GM06990 (cell line): ENCODE measurements around the gene SNRPA1.

Experiments used
- DNase-seq: peaks from one replicate; pipeline ENCODE4 v3.0.0-alpha.2; 2011; ENCODE audit not compliant: insufficient read length; ENCODE audit errors: extremely low read depth
- H3K27me3 ChIP-seq: replicated peaks from 2 replicates; pipeline ENCODE4 v1.6.0; 2011; ENCODE audit warnings: low read length; ENCODE audit not compliant: control insufficient read depth, insufficient read depth
- H3K36me3 ChIP-seq: 2 replicates; pipeline ENCODE4 v1.5.1; 2011; ENCODE audit warnings: low read length; ENCODE audit not compliant: control insufficient read depth, insufficient read depth
- H3K4me3 ChIP-seq: replicated peaks from 2 replicates; pipeline ENCODE4 v1.5.1; 2011; ENCODE audit warnings: low read depth, mild to moderate bottlenecking, control low read depth, low read length
- CTCF ChIP-seq: IDR thresholded peaks from 2 replicates; pipeline ENCODE4 v1.5.1; 2011; ENCODE audit warnings: low read length, control low read depth, mild to moderate bottlenecking, inconsistent platforms; ENCODE audit not compliant: insufficient read depth, poor library complexity, severe bottlenecking

SNRPA1 gene

GRCh38 chr15:101277943-101278564 lies 17.0 kb downstream of the SNRPA1 start:
- peaks cover 24% of the 10 kb centered on the region for H3K36me3 ChIP-seq
- no peak for DNase-seq
- H3K27me3 ChIP-seq, result no peaks in the 10 kb centered on the region
- TF ChIP-seq CTCF, result no peak
- peak overlapping the region; percentile 49 for H3K4me3 ChIP-seq

GRCh38 chr15:101277038-101277822 lies 17.8 kb downstream of the SNRPA1 start, which contains the start of gene SELENOS:
Gene SELENOS, minus strand, starts transcription at chr15:101277485. Its CDS starts 68 bp downstream, at chr15:101277417.
- DNase-seq, result peak; percentile 90
- H3K27me3 ChIP-seq, result no peaks in the 10 kb centered on the region
- peak within 1 kb of the TSS; percentile 99 for H3K4me3 ChIP-seq
- no peak for TF ChIP-seq CTCF
- peaks cover 26% of the 10 kb centered on the region for H3K36me3 ChIP-seq

- Histone ChIP-seq H3K27me3 (no peaks in the 10 kb centered on the region), H3K36me3 (peaks cover 27% of the 10 kb centered on the region), H3K4me3 (peak overlapping the region; percentile 99)
- peak; percentile 44 for TF ChIP-seq CTCF
- DNase-seq, result no peak
These were observed 18.5 kb downstream of the SNRPA1 start for GRCh38 chr15:101276501-101277037.

- peaks cover 27% of the 10 kb centered on the region for H3K36me3 ChIP-seq
- DNase-seq, result no peak
- H3K4me3 ChIP-seq, result peak overlapping the region; percentile 99
- H3K27me3 ChIP-seq, result no peaks in the 10 kb centered on the region
- no peak for TF ChIP-seq CTCF
These were observed 20.0 kb downstream of the SNRPA1 start for GRCh38 chr15:101275018-101275417.

GRCh38 chr15:101273534-101273933 lies 21.5 kb downstream of the SNRPA1 start:
- no peaks in the 10 kb centered on the region for H3K27me3 ChIP-seq
- DNase-seq, result no peak
- TF ChIP-seq CTCF, result no peak
- no peak overlapping the region for H3K4me3 ChIP-seq
- H3K36me3 ChIP-seq, result peaks cover 34% of the 10 kb centered on the region
